ENCODE measurements around the gene SDE2. TPM values are rescaled to one million over a fixed set of nuclear protein-coding genes. Genes with fewer than 3 reads are reported as not detected.

The SDE2 gene
- polyA plus RNA-seq, 1 donor from 2014 or later = 18.6 TPM

- TF ChIP-seq EZH2 (IDR thresholded peaks at IDR 0.05; ENCODE audit: borderline replicate concordance, insufficient read depth, low read length, poor library complexity, severe bottlenecking) (no peak), EP300 (conservative IDR thresholded peaks at IDR 0.05; ENCODE audit: poor library complexity, severe bottlenecking) (no peak), SMC3 (conservative IDR thresholded peaks at IDR 0.05; ENCODE audit: poor library complexity) (no peak), POLR2AphosphoS5 (IDR thresholded peaks at IDR 0.05) (no peak), CTCF (IDR thresholded peaks at IDR 0.05; ENCODE audit: poor library complexity, severe bottlenecking) (no peak), MXI1 (conservative IDR thresholded peaks at IDR 0.05; ENCODE audit: poor library complexity, severe bottlenecking) (no peak), RAD21 (conservative IDR thresholded peaks at IDR 0.05) (no peak), TAF1 (IDR thresholded peaks at IDR 0.05; ENCODE audit: low read depth) (no peak)
- Histone ChIP-seq H3K27me3 (ENCODE audit: insufficient read depth, low read depth, low read length) (no peaks in the 10 kb centered on the region), H4K20me1 (ENCODE audit: insufficient read depth) (no peaks in the 10 kb centered on the region), H2AFZ (ENCODE audit: low read depth, low read length) (no peak overlapping the region), H3F3A (ENCODE audit: insufficient read depth, low read length, poor library complexity, severe bottlenecking) (no peaks in the 10 kb centered on the region), H3K79me2 (replicated peaks; ENCODE audit: insufficient read depth, low read length) (no peaks in the 10 kb centered on the region), H3K27ac (ENCODE audit: low read length) (no peak overlapping the region), H3K4me3 (ENCODE audit: low read length) (no peak overlapping the region), H3K36me3 (ENCODE audit: insufficient read depth, low read length) (no peaks in the 10 kb centered on the region), H3K9ac (ENCODE audit: low read length) (no peak overlapping the region), H3K4me2 (ENCODE audit: low read length) (no peak overlapping the region), H3K9me2 (ENCODE audit: insufficient read depth, low read length) (no peaks in the 10 kb centered on the region), H3K9me3 (ENCODE audit: low read length) (no peaks in the 10 kb centered on the region)
Observed at GRCh38 chr1:225974454-225974853, 24.7 kb downstream of the SDE2 start.

- Histone ChIP-seq H3K9ac (ENCODE audit: low read length) (no peak overlapping the region), H3K9me2 (ENCODE audit: insufficient read depth, low read length) (no peaks in the 10 kb centered on the region), H3K27ac (ENCODE audit: low read length) (no peak overlapping the region), H3K9me3 (ENCODE audit: low read length) (no peaks in the 10 kb centered on the region), H2AFZ (ENCODE audit: low read depth, low read length) (no peak overlapping the region), H3K4me2 (ENCODE audit: low read length) (no peak overlapping the region), H4K20me1 (ENCODE audit: insufficient read depth) (no peaks in the 10 kb centered on the region), H3K4me3 (ENCODE audit: low read length) (no peak overlapping the region), H3K27me3 (ENCODE audit: insufficient read depth, low read depth, low read length) (no peaks in the 10 kb centered on the region), H3K36me3 (ENCODE audit: insufficient read depth, low read length) (no peaks in the 10 kb centered on the region), H3K79me2 (replicated peaks; ENCODE audit: insufficient read depth, low read length) (no peaks in the 10 kb centered on the region), H3F3A (ENCODE audit: insufficient read depth, low read length, poor library complexity, severe bottlenecking) (no peaks in the 10 kb centered on the region)
- TF ChIP-seq REST (IDR thresholded peaks at IDR 0.05; ENCODE audit: borderline replicate concordance) = no peak
- TF ChIP-seq SMC3 (conservative IDR thresholded peaks at IDR 0.05; ENCODE audit: poor library complexity) = no peak
Observed at GRCh38 chr1:225973158-225973557, 26.0 kb downstream of the SDE2 start.
